ENCODE measurements around the gene BOD1.
"Not testable (repeated sequence)": the region's sequence is repeated elsewhere in the genome, so short reads cannot be mapped to it uniquely, and the experiment has no call there.

BOD1 gene

GRCh38 chr5:173620784-173621183, 4.3 kb upstream of the BOD1 start:
- in situ Hi-C loops (cut with MboI; ENCODE audit: low sequenced_read_pairs), result loop anchor here (25.0 kb wide), 1 partner anchor 692 kb away; no protein-coding TSS in a partner anchor

GRCh38 chr5:173618927-173619519, 2.6 kb upstream of the BOD1 start:
- in situ Hi-C loops (cut with MboI; ENCODE audit: low sequenced_read_pairs), result loop anchor here (5.0 to 25.0 kb wide), 2 partner anchors 353 to 693 kb away; no protein-coding TSS in a partner anchor

GRCh38 chr5:173615884-173616576, 420 bp downstream of the BOD1 start:
- in situ Hi-C loops (cut with MboI; ENCODE audit: low sequenced_read_pairs), result loop anchor here (5.0 to 25.0 kb wide), 2 partner anchors 356 to 696 kb away; no protein-coding TSS in a partner anchor

GRCh38 chr5:173614591-173614990, 1.9 kb downstream of the BOD1 start:
- in situ Hi-C loops (cut with MboI; ENCODE audit: low sequenced_read_pairs), result loop anchor here (25.0 kb wide), 1 partner anchor 698 kb away; no protein-coding TSS in a partner anchor

- in situ Hi-C loops (cut with MboI; ENCODE audit: low sequenced_read_pairs), result loop anchor here (25.0 kb wide), 1 partner anchor 699 kb away; no protein-coding TSS in a partner anchor
Observed at GRCh38 chr5:173613433-173614159, 2.9 kb downstream of the BOD1 start.

GRCh38 chr5:173612948-173613347, 3.5 kb downstream of the BOD1 start:
- in situ Hi-C loops (cut with MboI; ENCODE audit: low sequenced_read_pairs), result loop anchor here (25.0 kb wide), 1 partner anchor 699 kb away; no protein-coding TSS in a partner anchor

- in situ Hi-C loops (cut with MboI; ENCODE audit: low sequenced_read_pairs), result loop anchor here (25.0 kb wide), 1 partner anchor 701 kb away; no protein-coding TSS in a partner anchor
Observed at GRCh38 chr5:173611706-173612105, 4.7 kb downstream of the BOD1 start.

GRCh38 chr5:173604141-173604540, 12.3 kb downstream of the BOD1 start:
- in situ Hi-C loops (cut with MboI; ENCODE audit: low sequenced_read_pairs), result loop anchor here (25.0 kb wide), 1 partner anchor 708 kb away; no protein-coding TSS in a partner anchor

- in situ Hi-C loops (cut with MboI; ENCODE audit: low sequenced_read_pairs), result loop anchor here (25.0 kb wide), 1 partner anchor 710 kb away; no protein-coding TSS in a partner anchor
Observed at GRCh38 chr5:173602423-173602822, 14.0 kb downstream of the BOD1 start.

- in situ Hi-C loops (cut with MboI; ENCODE audit: low sequenced_read_pairs), result no loop called here
Observed at GRCh38 chr5:173598686-173599085, 17.8 kb downstream of the BOD1 start.

GRCh38 chr5:173597304-173597703, 19.1 kb downstream of the BOD1 start:
- in situ Hi-C loops (cut with MboI; ENCODE audit: low sequenced_read_pairs), result no loop called here

- in situ Hi-C loops (cut with MboI; ENCODE audit: low sequenced_read_pairs), result no loop called here
Observed at GRCh38 chr5:173595841-173596240, 20.6 kb downstream of the BOD1 start.

GRCh38 chr5:173594061-173594460, 22.4 kb downstream of the BOD1 start:
- in situ Hi-C loops (cut with MboI; ENCODE audit: low sequenced_read_pairs), result no loop called here

- in situ Hi-C loops (cut with MboI; ENCODE audit: low sequenced_read_pairs), result no loop called here
Observed at GRCh38 chr5:173592050-173592669, 24.3 kb downstream of the BOD1 start.

- in situ Hi-C loops (cut with MboI; ENCODE audit: low sequenced_read_pairs), result no loop called here
Observed at GRCh38 chr5:173591056-173591514, 25.4 kb downstream of the BOD1 start.

GRCh38 chr5:173590436-173591055, 25.9 kb downstream of the BOD1 start:
- in situ Hi-C loops (cut with MboI; ENCODE audit: low sequenced_read_pairs), result no loop called here

GRCh38 chr5:173586133-173586532, 30.3 kb downstream of the BOD1 start:
- in situ Hi-C loops (cut with MboI; ENCODE audit: low sequenced_read_pairs), result not testable (repeated sequence)

GRCh38 chr5:173583346-173583745, 33.1 kb downstream of the BOD1 start:
- in situ Hi-C loops (cut with MboI; ENCODE audit: low sequenced_read_pairs), result no loop called here

GRCh38 chr5:173582216-173583111, 34.0 kb downstream of the BOD1 start:
- in situ Hi-C loops (cut with MboI; ENCODE audit: low sequenced_read_pairs), result no loop called here

All from HL-60/S4 treated with retinoic acid at 250 ng/mL for 4 days and 3 days (cell line).